PFSK-1 (cell line): ENCODE measurements around the gene KRT26.

Experiments used
- FOXP2 ChIP-seq: optimal IDR thresholded peaks from 2 replicates; pipeline ENCODE3; 2011; ENCODE audit warnings: borderline replicate concordance, control low read depth, inconsistent platforms; ENCODE audit not compliant: insufficient read depth; ENCODE audit errors: extremely low read length, extremely low read depth
- POLR2AphosphoS5 ChIP-seq: IDR thresholded peaks from 2 replicates; pipeline ENCODE4 v1.6.1; 2012; ENCODE audit warnings: low read depth, mild to moderate bottlenecking, control low read depth, low read length, moderate library complexity
- SIN3A ChIP-seq: IDR thresholded peaks from 2 replicates; pipeline ENCODE4 v1.6.1; 2012; ENCODE audit warnings: mild to moderate bottlenecking, low read length, moderate library complexity, borderline replicate concordance; ENCODE audit not compliant: insufficient read depth
- TAF1 ChIP-seq: IDR thresholded peaks from 2 replicates; pipeline ENCODE4 v1.6.1; 2012; ENCODE audit warnings: low read length, control low read depth, borderline replicate concordance; ENCODE audit not compliant: insufficient read depth
- TF ChIP-seq, protein P1 (sequence below), 2 experiments: IDR thresholded peaks; 2 replicates each; pipeline versions ENCODE4 v1.6.1 to v1.8.0; 2011 to 2012; ENCODE audit warnings: low read depth in 2 of 2, low read length in 2 of 2, control low read depth in 1 of 2, inconsistent platforms in 1 of 2, mild to moderate bottlenecking in 1 of 2, moderate library complexity in 1 of 2; ENCODE audit not compliant: insufficient read depth in 1 of 2

Gene KRT26

DNA sequence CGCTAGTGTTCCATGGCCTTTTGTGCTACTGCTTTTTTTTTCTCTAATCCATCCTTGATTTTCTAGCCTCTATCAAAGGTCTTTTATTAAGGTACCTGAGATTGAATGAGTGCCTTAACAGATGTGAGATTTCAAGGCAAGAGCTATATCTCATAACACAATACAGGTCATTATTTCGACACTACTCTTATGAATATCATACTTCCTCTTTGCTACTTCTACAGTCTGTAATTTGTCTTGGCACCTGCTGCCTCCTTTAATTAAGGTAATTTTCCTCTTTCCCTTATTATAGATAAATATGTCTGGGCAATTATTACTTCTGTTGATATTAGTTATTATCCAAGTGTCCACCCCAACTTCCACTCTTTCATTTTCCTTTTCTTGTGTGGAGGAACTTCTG is 22.5 kb upstream of the KRT26 start:
- no peak for TF ChIP-seq SIN3A
- TF ChIP-seq, protein P1, sequence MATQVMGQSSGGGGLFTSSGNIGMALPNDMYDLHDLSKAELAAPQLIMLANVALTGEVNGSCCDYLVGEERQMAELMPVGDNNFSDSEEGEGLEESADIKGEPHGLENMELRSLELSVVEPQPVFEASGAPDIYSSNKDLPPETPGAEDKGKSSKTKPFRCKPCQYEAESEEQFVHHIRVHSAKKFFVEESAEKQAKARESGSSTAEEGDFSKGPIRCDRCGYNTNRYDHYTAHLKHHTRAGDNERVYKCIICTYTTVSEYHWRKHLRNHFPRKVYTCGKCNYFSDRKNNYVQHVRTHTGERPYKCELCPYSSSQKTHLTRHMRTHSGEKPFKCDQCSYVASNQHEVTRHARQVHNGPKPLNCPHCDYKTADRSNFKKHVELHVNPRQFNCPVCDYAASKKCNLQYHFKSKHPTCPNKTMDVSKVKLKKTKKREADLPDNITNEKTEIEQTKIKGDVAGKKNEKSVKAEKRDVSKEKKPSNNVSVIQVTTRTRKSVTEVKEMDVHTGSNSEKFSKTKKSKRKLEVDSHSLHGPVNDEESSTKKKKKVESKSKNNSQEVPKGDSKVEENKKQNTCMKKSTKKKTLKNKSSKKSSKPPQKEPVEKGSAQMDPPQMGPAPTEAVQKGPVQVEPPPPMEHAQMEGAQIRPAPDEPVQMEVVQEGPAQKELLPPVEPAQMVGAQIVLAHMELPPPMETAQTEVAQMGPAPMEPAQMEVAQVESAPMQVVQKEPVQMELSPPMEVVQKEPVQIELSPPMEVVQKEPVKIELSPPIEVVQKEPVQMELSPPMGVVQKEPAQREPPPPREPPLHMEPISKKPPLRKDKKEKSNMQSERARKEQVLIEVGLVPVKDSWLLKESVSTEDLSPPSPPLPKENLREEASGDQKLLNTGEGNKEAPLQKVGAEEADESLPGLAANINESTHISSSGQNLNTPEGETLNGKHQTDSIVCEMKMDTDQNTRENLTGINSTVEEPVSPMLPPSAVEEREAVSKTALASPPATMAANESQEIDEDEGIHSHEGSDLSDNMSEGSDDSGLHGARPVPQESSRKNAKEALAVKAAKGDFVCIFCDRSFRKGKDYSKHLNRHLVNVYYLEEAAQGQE (IDR thresholded peaks at IDR 0.05; ENCODE audit: insufficient read depth in 1 of 2, low read depth in 2 of 2, low read length in 2 of 2), result no peak
- TF ChIP-seq FOXP2, result no peak
- TF ChIP-seq POLR2AphosphoS5, result no peak
- no peak for TF ChIP-seq TAF1

DNA sequence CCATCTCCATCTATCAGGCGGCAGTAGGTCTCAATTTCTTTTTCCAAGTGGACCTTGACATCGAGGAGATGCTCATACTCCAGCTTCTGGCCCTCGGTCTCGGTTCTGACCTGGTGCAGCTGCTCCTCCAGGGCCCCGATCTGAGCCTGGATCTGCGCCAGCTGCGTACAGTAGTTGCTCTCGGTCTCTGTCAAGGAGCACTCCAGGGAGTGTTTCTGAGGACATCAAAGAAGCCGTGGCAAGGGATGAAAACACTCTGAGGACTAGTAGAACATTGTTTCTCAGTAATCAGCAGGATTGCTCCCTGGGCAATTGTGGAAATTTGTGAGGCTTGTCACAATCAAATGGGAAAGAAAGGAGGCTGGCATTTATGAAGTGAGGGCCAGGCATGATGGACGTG is 21.8 kb upstream of the KRT26 start:
- TF ChIP-seq, protein P1 (IDR thresholded peaks at IDR 0.05; ENCODE audit: insufficient read depth in 1 of 2, low read depth in 2 of 2, low read length in 2 of 2), result no peak
- no peak for TF ChIP-seq TAF1
- TF ChIP-seq POLR2AphosphoS5, result no peak
- no peak for TF ChIP-seq FOXP2
- no peak for TF ChIP-seq SIN3A

DNA sequence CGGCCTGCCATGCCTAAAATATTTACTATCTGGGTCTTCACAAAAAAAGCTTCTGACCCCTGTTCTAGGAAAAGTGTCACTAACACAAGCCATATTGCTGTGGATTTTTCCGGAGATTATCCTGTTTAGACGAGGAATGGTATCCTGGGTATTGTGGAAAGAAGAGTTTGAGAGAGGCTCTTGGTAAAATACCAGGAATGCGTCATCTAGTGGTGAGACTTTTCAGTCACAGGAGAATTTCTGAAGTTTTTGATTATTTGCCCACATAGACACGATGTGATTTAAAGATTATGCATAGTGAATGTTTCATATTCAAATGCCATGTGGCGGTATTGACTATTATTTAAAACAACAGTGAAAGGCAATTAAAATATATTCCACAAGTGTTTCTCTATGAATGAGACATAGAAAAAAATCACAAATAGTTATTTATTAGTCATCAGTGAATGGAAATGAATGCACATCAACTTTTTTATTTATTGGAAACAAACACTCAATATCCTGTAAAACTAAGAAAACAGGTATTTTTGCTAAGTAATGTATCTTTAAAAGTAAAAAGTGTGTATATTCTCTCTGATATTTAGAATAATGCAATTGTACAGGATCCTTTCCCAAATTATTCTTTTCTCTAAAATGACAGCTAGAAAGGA is 19.9 kb upstream of the KRT26 start:
- TF ChIP-seq, protein P1 (IDR thresholded peaks at IDR 0.05; ENCODE audit: insufficient read depth in 1 of 2, low read depth in 2 of 2, low read length in 2 of 2), result no peak
- TF ChIP-seq TAF1 (no peak), SIN3A (no peak), FOXP2 (no peak), POLR2AphosphoS5 (no peak)

DNA sequence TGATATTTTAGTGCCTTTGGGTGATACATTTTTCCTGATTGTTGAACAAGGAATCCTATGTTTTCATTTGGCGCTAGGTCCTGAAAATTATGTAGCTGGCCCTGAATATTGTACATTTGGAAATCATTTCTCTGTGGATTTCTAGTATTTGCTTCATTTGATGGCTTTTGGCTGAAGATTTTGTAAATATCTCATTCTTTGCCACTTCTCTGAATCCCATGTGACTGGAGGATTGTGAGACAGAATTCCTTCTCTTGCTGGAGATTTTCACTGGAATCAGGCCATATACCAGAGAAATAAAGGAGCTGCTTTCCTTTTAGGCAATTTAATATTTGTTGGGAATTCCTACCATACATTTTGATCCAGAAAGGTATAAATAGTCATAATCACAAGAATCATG is 19.1 kb upstream of the KRT26 start:
- TF ChIP-seq, protein P1 (IDR thresholded peaks at IDR 0.05; ENCODE audit: insufficient read depth in 1 of 2, low read depth in 2 of 2, low read length in 2 of 2), result no peak
- TF ChIP-seq POLR2AphosphoS5, result no peak
- no peak for TF ChIP-seq SIN3A
- TF ChIP-seq FOXP2, result no peak
- TF ChIP-seq TAF1, result no peak

DNA sequence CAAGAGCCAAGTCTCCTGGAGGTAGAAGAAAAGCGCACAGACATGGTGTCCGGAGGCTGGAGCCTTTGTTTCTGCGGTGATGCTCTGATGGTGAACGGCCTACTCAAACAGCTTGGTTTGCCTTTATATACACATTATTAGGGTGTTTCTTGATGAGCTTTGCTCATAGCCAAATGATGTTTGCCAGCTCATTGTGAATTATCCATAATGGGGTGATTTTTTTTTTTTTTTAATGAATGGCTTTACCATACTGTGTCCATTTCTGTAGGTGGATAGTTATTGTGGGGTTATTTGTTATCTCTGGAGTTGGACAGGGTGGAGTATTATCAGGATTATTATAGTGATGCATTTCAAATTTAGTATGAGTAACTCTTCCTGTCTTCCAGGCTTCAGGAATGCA is 10.4 kb upstream of the KRT26 start, which contains the start of gene KRT27:
Gene KRT27, minus strand, starts transcription at position 101 of the 400 bp plus-strand sequence. Its CDS starts 57 bp downstream, at position 44.
- TF ChIP-seq TAF1, result no peak
- TF ChIP-seq FOXP2, result no peak
